Stimulated activated CD4-positive, alpha-beta T cell treated with anti-CD3 and anti-CD28 coated beads, Interleukin-4, amount 100 ng/mL, for 1 hour (primary cell): ENCODE measurements around the gene GCN1.

Experiments used
- DNase-seq: peaks from one replicate; pipeline ENCODE4 v3.0.0-alpha.2; 2020

Gene GCN1

GRCh38 chr12:120172053-120172452, 22.5 kb downstream of the GCN1 start:
- no peak for DNase-seq

- DNase-seq, result no peak
These were observed 23.9 kb downstream of the GCN1 start for GRCh38 chr12:120170631-120171030.

- DNase-seq, result no peak
These were observed 24.6 kb downstream of the GCN1 start for GRCh38 chr12:120169946-120170345.

- DNase-seq, result no peak
These were observed 26.2 kb downstream of the GCN1 start for GRCh38 chr12:120168337-120168736.

GRCh38 chr12:120167529-120168095, 26.9 kb downstream of the GCN1 start:
- no peak for DNase-seq

GRCh38 chr12:120164293-120164692, 30.2 kb downstream of the GCN1 start:
- no peak for DNase-seq

GRCh38 chr12:120162763-120163162, 31.8 kb downstream of the GCN1 start:
- DNase-seq, result no peak

- no peak for DNase-seq
These were observed 32.7 kb downstream of the GCN1 start for GRCh38 chr12:120161852-120162251.

GRCh38 chr12:120159509-120160237, 34.8 kb downstream of the GCN1 start:
- no peak for DNase-seq

- DNase-seq, result no peak
These were observed 36.2 kb downstream of the GCN1 start for GRCh38 chr12:120158351-120158750.

- DNase-seq, result no peak
These were observed 36.8 kb downstream of the GCN1 start for GRCh38 chr12:120157678-120158077.

GRCh38 chr12:120156315-120157259, 37.9 kb downstream of the GCN1 start:
- no peak for DNase-seq

GRCh38 chr12:120155072-120155471, 39.4 kb downstream of the GCN1 start:
- no peak for DNase-seq

- DNase-seq, result no peak
These were observed 43.5 kb downstream of the GCN1 start for GRCh38 chr12:120150919-120151525.

GRCh38 chr12:120148011-120148410, 46.5 kb downstream of the GCN1 start:
- no peak for DNase-seq

- DNase-seq, result no peak
These were observed 49.4 kb downstream of the GCN1 start for GRCh38 chr12:120145164-120145563.

- DNase-seq, result no peak
These were observed 50.3 kb downstream of the GCN1 start for GRCh38 chr12:120144215-120144614.

- no peak for DNase-seq
These were observed 52.2 kb downstream of the GCN1 start for GRCh38 chr12:120142231-120142877.

GRCh38 chr12:120141336-120141735, 53.2 kb downstream of the GCN1 start:
- DNase-seq, result no peak

GRCh38 chr12:120140603-120141002, 53.9 kb downstream of the GCN1 start:
- DNase-seq, result no peak

- DNase-seq, result no peak
These were observed 54.6 kb downstream of the GCN1 start for GRCh38 chr12:120139958-120140357.

GRCh38 chr12:120138366-120138765, 56.1 kb downstream of the GCN1 start:
- DNase-seq, result no peak

- no peak for DNase-seq
These were observed 56.7 kb downstream of the GCN1 start for GRCh38 chr12:120137833-120138232.
